Gastrocnemius medialis (tissue), 4 donors: ENCODE data around the gene SLC25A3. TPM values are rescaled to one million over a fixed set of nuclear protein-coding genes. Genes with fewer than 3 reads are reported as not detected.
A peak's percentile ranks its signal among the peaks of the same experiment; 100 is the strongest.

ENCODE experiments used
- ATAC-seq, 2 donors: fragments of 150-250 bp; one replicate each; pipeline ENCODE4 v1.9.1; 2016
- DNase-seq, 2 donors: peaks; one replicate each; pipeline ENCODE4 v3.0.0-alpha.2; 2019
- H3K27ac ChIP-seq, 4 donors: fragments of 200-600 bp; sonication (generic); 1 replicate in 1 of 4; 2 replicates in 3 of 4; pipeline ENCODE4 v1.5.1; 2016 to 2018; ENCODE audit warnings: mild to moderate bottlenecking in 2 of 4, moderate library complexity in 1 of 4
- H3K27me3 ChIP-seq, 3 donors: fragments of 200-600 bp; sonication (generic) in 2 of 3; 1 replicate in 1 of 3; 2 replicates in 2 of 3; pipeline versions ENCODE4 v1.5.1 to v1.6.0; 2016 to 2019; ENCODE audit warnings: mild to moderate bottlenecking in 1 of 3, moderate library complexity in 1 of 3
- H3K36me3 ChIP-seq, 2 donors: fragments of 200-600 bp; sonication (generic) in 1 of 2; one replicate each; pipeline ENCODE4 v1.5.1; 2017 to 2018
- H3K4me1 ChIP-seq, 2 donors: fragments of 200-600 bp; sonication (generic) in 1 of 2; one replicate each; pipeline ENCODE4 v1.5.1; 2016 to 2017; ENCODE audit warnings: mild to moderate bottlenecking in 2 of 2
- H3K4me3 ChIP-seq, 4 donors: fragments of 200-600 bp; sonication (generic) in 3 of 4; 1 replicate in 1 of 4; 2 replicates in 3 of 4; pipeline ENCODE4 v1.5.1; 2016 to 2019; ENCODE audit warnings: mild to moderate bottlenecking in 2 of 4
- H3K9me3 ChIP-seq, 3 donors: fragments of 200-600 bp; sonication (generic) in 2 of 3; 1 replicate in 1 of 3; 2 replicates in 2 of 3; pipeline ENCODE4 v1.5.1; 2016 to 2019
- CTCF ChIP-seq, 5 experiments: fragments of 450-650 bp in 3 of 5; fragments of 200-600 bp in 2 of 5; sonication (generic) in 2 of 5; IDR thresholded peaks in 4 of 5; conservative IDR thresholded peaks in 1 of 5; 1 replicate in 4 of 5; 2 replicates in 1 of 5; pipeline ENCODE4 v1.5.1; 2016 to 2019; ENCODE audit warnings: antibody characterized with exemption in 5 of 5, mild to moderate bottlenecking in 3 of 5, moderate library complexity in 3 of 5
- POLR2A ChIP-seq, 2 donors: fragments of 450-650 bp; IDR thresholded peaks; one replicate each; pipeline ENCODE4 v1.6.1; 2017; ENCODE audit warnings: antibody characterized with exemption in 2 of 2, mild to moderate bottlenecking in 2 of 2, moderate library complexity in 2 of 2
- in situ Hi-C, 4 donors: fragments of 200-750 bp; cut with MboI; loops; one replicate each; pipeline versions ENCODE4 v1.15.0 to v1.8.0; 2017; ENCODE audit warnings: low sequenced_read_pairs in 4 of 4
- intact Hi-C: fragments of 100-400 bp; cut with DNase I; formaldehyde crosslinking; loops from one replicate; pipeline ENCODE4 v1.15.1; 2023; ENCODE audit warnings: low total_unique reads
- total RNA-seq, 4 donors: library from RNA; depleted of rRNA; stranded (reverse); fragments of >200 nt; gene quantifications; one replicate each; pipeline versions ENCODE4 v1.1.0 to v1.2.3, GENCODE V29; 2016

Gene SLC25A3
- total RNA-seq, 4 donors from 2014 or later = 870 to 1,994 (median 1,275) TPM

- Histone ChIP-seq H3K36me3 (peaks cover 0 to 22% of the 10 kb centered on the region in 2 donors), H3K27ac (peak overlapping the region; percentile 85 to 90 (median 88)), H3K9me3 (no peaks in the 10 kb centered on the region), H3K4me1 (peaks cover 20 to 24% of the 10 kb centered on the region in 2 donors), H3K4me3 (peak overlapping the region; percentile 87 to 96 (median 90)), H3K27me3 (no peaks in the 10 kb centered on the region)
- in situ Hi-C loops = no loop called here
- ATAC-seq (peak; percentile 39 to 49), DNase-seq (peak; percentile 9 to 26)
- no peak for TF ChIP-seq CTCF (IDR thresholded peaks at IDR 0.05 in 4 of 5, conservative IDR thresholded peaks at IDR 0.05 in 1 of 5)
- TF ChIP-seq POLR2A (IDR thresholded peaks at IDR 0.05) = no peak
- intact Hi-C loops = loop anchor here (1.0 to 2.0 kb wide), 2 partner anchors 52 to 143 kb away; partner anchors contain the start of gene SLC25A3
Observed at GRCh38 chr12:98645572-98646067, 52.1 kb downstream of the SLC25A3 start.

- ATAC-seq = no peak
- peak overlapping the region; percentile 85 to 90 (median 88) for H3K27ac ChIP-seq
- TF ChIP-seq POLR2A (IDR thresholded peaks at IDR 0.05) (no peak), CTCF (IDR thresholded peaks at IDR 0.05 in 4 of 5, conservative IDR thresholded peaks at IDR 0.05 in 1 of 5) (peak in 1 of 5 experiments; percentile 9)
- DNase-seq = no peak
- intact Hi-C loops (no loop called here), in situ Hi-C loops (no loop called here)
- H3K27me3 ChIP-seq = no peaks in the 10 kb centered on the region
- H3K4me3 ChIP-seq = peak overlapping the region; percentile 87 to 96 (median 90)
- peaks cover 20 to 24% of the 10 kb centered on the region in 2 donors for H3K4me1 ChIP-seq
- no peaks in the 10 kb centered on the region for H3K9me3 ChIP-seq
- H3K36me3 ChIP-seq = peaks cover 0 to 31% of the 10 kb centered on the region in 2 donors
Observed at GRCh38 chr12:98646294-98647090, 53.0 kb downstream of the SLC25A3 start.

GRCh38 chr12:98651328-98651727 lies 57.8 kb downstream of the SLC25A3 start:
- H3K36me3 ChIP-seq = peaks cover 0 to 38% of the 10 kb centered on the region in 2 donors
- no peak overlapping the region for H3K4me3 ChIP-seq
- intact Hi-C loops = no loop called here
- DNase-seq (no peak), ATAC-seq (no peak)
- in situ Hi-C loops = loop anchor here in 2 of 4 donors (5.0 to 25.0 kb wide), 2 partner anchors 84 to 89 kb away; no protein-coding TSS in a partner anchor
- TF ChIP-seq POLR2A (IDR thresholded peaks at IDR 0.05) (no peak), CTCF (IDR thresholded peaks at IDR 0.05 in 4 of 5, conservative IDR thresholded peaks at IDR 0.05 in 1 of 5) (no peak)
- peaks cover 9 to 17% of the 10 kb centered on the region in 2 donors for H3K4me1 ChIP-seq
- H3K9me3 ChIP-seq = no peaks in the 10 kb centered on the region
- no peak overlapping the region for H3K27ac ChIP-seq
- no peaks in the 10 kb centered on the region for H3K27me3 ChIP-seq

- DNase-seq = no peak
- in situ Hi-C loops (loop anchor here in 2 of 4 donors (5.0 to 25.0 kb wide), 2 partner anchors 87 to 92 kb away; no protein-coding TSS in a partner anchor), intact Hi-C loops (loop anchor here (1.0 kb wide), 1 partner anchor 87 kb away; no protein-coding TSS in a partner anchor)
- ATAC-seq = peak; percentile 45 to 64
- TF ChIP-seq CTCF (IDR thresholded peaks at IDR 0.05 in 4 of 5, conservative IDR thresholded peaks at IDR 0.05 in 1 of 5) = peak in 4 of 5 experiments; percentile 33 to 60 (median 46)
- TF ChIP-seq POLR2A (IDR thresholded peaks at IDR 0.05) = no peak
- H3K27ac ChIP-seq = no peak overlapping the region
- H3K9me3 ChIP-seq = no peaks in the 10 kb centered on the region
- no peak overlapping the region for H3K4me3 ChIP-seq
- H3K4me1 ChIP-seq = no peaks in the 10 kb centered on the region
- H3K36me3 ChIP-seq = peaks cover 0 to 35% of the 10 kb centered on the region in 2 donors
- no peaks in the 10 kb centered on the region for H3K27me3 ChIP-seq
Observed at GRCh38 chr12:98653866-98654493, 60.5 kb downstream of the SLC25A3 start.

Other genes with a start within 250 kb of the SLC25A3 start
- 10 to 100 TPM; 12.2 to 16.5 (median 14.2) TPM for gene TMPO, start 78.1 kb upstream of the SLC25A3 start, total RNA-seq
- gene IKBIP, start 51.1 kb downstream of the SLC25A3 start, total RNA-seq = 1 to 10 TPM in 3 of 4 donors, under 1 TPM in 1; 0.78 to 3.7 (median 2.9) TPM
- 10 to 100 TPM in 1 of 4 donors, 1 to 10 TPM in 3; 5.8 to 11.5 (median 7.0) TPM for gene APAF1, start 51.6 kb downstream of the SLC25A3 start, total RNA-seq